HCT116 (cell line): ENCODE measurements around the gene CEP70. TPM values are rescaled to one million over a fixed set of nuclear protein-coding genes. Genes with fewer than 3 reads are reported as not detected.

ENCODE experiments used
- ATAC-seq: fragments of 200-7000 bp; cut with Tn5 transposase; 2 replicates; pipeline ENCODE4 v1.9.1; 2020; ENCODE audit warnings: mild to moderate bottlenecking, moderate library complexity
- BruUV-seq: library from RNA; stranded (reverse); fragments of 400-500 nt; replicated peaks from 2 replicates; lab custom pipeline; 2021; lab: Mats Ljungman, UMichigan
- CTCF ChIA-PET: fragments of 300-600 bp; sonication (Branson Sonifier 250); formaldehyde crosslinking; loops from one replicate; lab custom pipeline; 2021; ENCODE audit warnings: antibody characterized with exemption; lab: Charles Lee
- POLR2A ChIA-PET: fragments of 300-600, 350-600 bp; sonication (Branson Sonifier 250); formaldehyde crosslinking; loops from one replicate; lab custom pipeline; 2021; ENCODE audit warnings: antibody characterized with exemption; lab: Charles Lee
- RAD21 ChIA-PET, 2 experiments: fragments of 300-600 bp; sonication (Branson Sonifier 250); formaldehyde crosslinking; loops; one replicate each; lab custom pipeline; 2023; ENCODE audit warnings: low total read pairs in 2 of 2; ENCODE audit not compliant: uncharacterized antibody in 2 of 2, unreplicated experiment in 2 of 2, low non-redundant PET in 1 of 2; lab: Charles Lee
- DNase-seq: peaks from one replicate; pipeline ENCODE4 v3.0.0-alpha.2; 2010; ENCODE audit warnings: low read depth, low spot score
- H2AFZ ChIP-seq: fragments of 200-600 bp; shearing (Covaris generic), sonication (generic); 2 replicates; pipeline ENCODE4 v1.6.1; 2017; ENCODE audit warnings: low read depth, mixed run types, mixed read lengths, antibody characterized with exemption, low read length; ENCODE audit not compliant: poor library complexity, severe bottlenecking
- H3K27ac ChIP-seq: 2 replicates; pipeline ENCODE4 v1.5.1; 2012; ENCODE audit warnings: low read depth, low read length
- H3K27me3 ChIP-seq: fragments of 200-600 bp; sonication (generic); 2 replicates; pipeline ENCODE4 v1.6.1; 2016; ENCODE audit warnings: mixed run types, low read length, mixed read lengths; ENCODE audit not compliant: insufficient read depth
- H3K36me3 ChIP-seq, 2 experiments: fragments of 200-500 bp in 1 of 2; fragments of 200-600 bp in 1 of 2; sonication (Bioruptor generic) in 1 of 2; sonication (generic) in 1 of 2; 2 replicates each; pipeline versions ENCODE4 v1.5.1 to v1.6.1; 2014 to 2016; ENCODE audit warnings: low read length in 2 of 2, inconsistent platforms in 1 of 2, mixed read lengths in 1 of 2, mixed run types in 1 of 2; ENCODE audit not compliant: insufficient read depth in 2 of 2, control insufficient read depth in 1 of 2
- H3K4me1 ChIP-seq, 2 experiments: fragments of 200-600 bp in 1 of 2; sonication (generic) in 1 of 2; 2 replicates each; pipeline versions ENCODE4 v1.5.1 to v1.6.1; 2012 to 2017; ENCODE audit warnings: low read length in 2 of 2, inconsistent platforms in 1 of 2, mild to moderate bottlenecking in 1 of 2, mixed read lengths in 1 of 2, mixed run types in 1 of 2, moderate library complexity in 1 of 2; ENCODE audit not compliant: insufficient read depth in 2 of 2, control insufficient read depth in 1 of 2
- H3K4me2 ChIP-seq: fragments of 200-600 bp; sonication (generic); 2 replicates; pipeline ENCODE4 v1.6.1; 2017; ENCODE audit warnings: mixed run types, low read length, mixed read lengths
- H3K4me3 ChIP-seq, 2 experiments: fragments of 200-600 bp in 1 of 2; sonication (generic) in 1 of 2; replicated peaks in 1 of 2; 2 replicates each; pipeline ENCODE4 v1.5.1; 2011 to 2016; ENCODE audit warnings: low read length in 2 of 2, control low read depth in 1 of 2, low read depth in 1 of 2, mild to moderate bottlenecking in 1 of 2, mixed read lengths in 1 of 2, mixed run types in 1 of 2
- H3K79me2 ChIP-seq: fragments of 200-600 bp; sonication (generic); 2 replicates; pipeline ENCODE4 v1.6.1; 2017; ENCODE audit warnings: mild to moderate bottlenecking, mixed run types, low read length, moderate library complexity, mixed read lengths; ENCODE audit not compliant: insufficient read depth
- H3K9ac ChIP-seq: fragments of 200-600 bp; sonication (generic); 2 replicates; pipeline ENCODE4 v1.6.1; 2016; ENCODE audit warnings: low read length, mixed read lengths
- H3K9me2 ChIP-seq: fragments of 200-600 bp; sonication (generic), shearing (Covaris generic); 2 replicates; pipeline ENCODE4 v1.6.1; 2017; ENCODE audit warnings: mixed run types, mild to moderate bottlenecking, moderate library complexity; ENCODE audit not compliant: insufficient read depth
- H3K9me3 ChIP-seq, 2 experiments: fragments of 200-500 bp in 1 of 2; fragments of 200-600 bp in 1 of 2; sonication (Bioruptor generic) in 1 of 2; sonication (generic) in 1 of 2; 2 replicates each; pipeline ENCODE4 v1.6.1; 2014 to 2017; ENCODE audit warnings: low read length in 2 of 2, mixed read lengths in 2 of 2, inconsistent platforms in 1 of 2, low read depth in 1 of 2, mild to moderate bottlenecking in 1 of 2, mixed run types in 1 of 2, moderate library complexity in 1 of 2; ENCODE audit not compliant: control insufficient read depth in 1 of 2, insufficient read depth in 1 of 2
- H4K20me1 ChIP-seq: fragments of 200-600 bp; sonication (generic), shearing (Covaris generic); 2 replicates; pipeline ENCODE4 v1.6.1; 2017; ENCODE audit warnings: mixed run types, mild to moderate bottlenecking, moderate library complexity; ENCODE audit not compliant: insufficient read depth
- CBX3 ChIP-seq: IDR thresholded peaks from 2 replicates; pipeline ENCODE4 v1.6.1; 2012; ENCODE audit warnings: low read depth
- CEBPB ChIP-seq: IDR thresholded peaks from 2 replicates; pipeline ENCODE4 v1.6.1; 2012; ENCODE audit warnings: low read depth
- EGR1 ChIP-seq: IDR thresholded peaks from 2 replicates; pipeline ENCODE4 v1.6.1; 2012; ENCODE audit warnings: low read depth
- EZH2 ChIP-seq: fragments of 200-600 bp; sonication (generic); IDR thresholded peaks from 2 replicates; pipeline ENCODE4 v1.6.1; 2017; ENCODE audit warnings: antibody characterized with exemption, mixed run types
- EZH2phosphoT487 ChIP-seq: fragments of 200-600 bp; IDR thresholded peaks from 2 replicates; pipeline ENCODE4 v1.6.1; 2018; ENCODE audit warnings: antibody characterized with exemption, borderline replicate concordance
- FOSL1 ChIP-seq: IDR thresholded peaks from 2 replicates; pipeline ENCODE4 v1.6.1; 2012; ENCODE audit warnings: low read depth
- JUND ChIP-seq: IDR thresholded peaks from 2 replicates; pipeline ENCODE4 v1.6.1; 2012
- POLR2A ChIP-seq: IDR thresholded peaks from 2 replicates; pipeline ENCODE4 v1.7.0; 2011; ENCODE audit warnings: borderline replicate concordance; ENCODE audit not compliant: insufficient read depth, insufficient read length; ENCODE audit errors: extremely low read depth
- POLR2AphosphoS5 ChIP-seq: IDR thresholded peaks from 2 replicates; pipeline ENCODE4 v1.6.1; 2011; ENCODE audit warnings: mild to moderate bottlenecking, low read depth, low read length, moderate library complexity
- SIN3A ChIP-seq: IDR thresholded peaks from 2 replicates; pipeline ENCODE4 v1.6.1; 2012; ENCODE audit warnings: low read depth
- SP1 ChIP-seq: IDR thresholded peaks from 2 replicates; pipeline ENCODE4 v1.6.1; 2012; ENCODE audit warnings: low read depth
- SRF ChIP-seq: IDR thresholded peaks from 2 replicates; pipeline ENCODE4 v1.6.1; 2012; ENCODE audit warnings: low read depth
- TCF7L2 ChIP-seq: IDR thresholded peaks from 2 replicates; pipeline ENCODE4 v1.7.0; 2011; ENCODE audit warnings: borderline replicate concordance, inconsistent platforms; ENCODE audit not compliant: insufficient read depth, insufficient read length; ENCODE audit errors: extremely low read depth
- YY1 ChIP-seq: IDR thresholded peaks from 2 replicates; pipeline ENCODE4 v1.6.1; 2011; ENCODE audit warnings: low read length, low read depth, moderate library complexity, mild to moderate bottlenecking; ENCODE audit not compliant: insufficient replicate concordance; ENCODE audit errors: extremely low read depth
- ZNF274 ChIP-seq: fragments of 200-500 bp; sonication (Bioruptor generic); IDR thresholded peaks from 2 replicates; pipeline ENCODE4 v1.6.1; 2014; ENCODE audit warnings: mild to moderate bottlenecking, low read depth, low read length, inconsistent platforms
- intact Hi-C: fragments of 100-400 bp; cut with micrococcal nuclease; formaldehyde crosslinking; loops from 2 replicates; pipeline ENCODE4 v1.10.0; 2022
- total RNA-seq: library from RNA; stranded (reverse); gene quantifications from one replicate; pipeline ENCODE4 v1.2.1, GENCODE V29; 2021; ENCODE audit not compliant: unreplicated experiment
- TF ChIP-seq, protein P1 (sequence below): IDR thresholded peaks from 2 replicates; pipeline ENCODE4 v1.6.1; 2012; ENCODE audit warnings: low read depth
- TF ChIP-seq, protein P2 (sequence below): IDR thresholded peaks from 2 replicates; pipeline ENCODE4 v1.6.1; 2012
- TF ChIP-seq, protein P3 (sequence below): IDR thresholded peaks from 2 replicates; pipeline ENCODE4 v1.6.1; 2011; ENCODE audit warnings: mild to moderate bottlenecking, low read length, moderate library complexity; ENCODE audit not compliant: insufficient replicate concordance; ENCODE audit errors: extremely low read depth
- TF ChIP-seq, protein P4 (sequence below), 3 experiments: fragments of 200-600 bp in 1 of 3; sonication (generic) in 1 of 3; IDR thresholded peaks in 2 of 3; conservative IDR thresholded peaks in 1 of 3; 2 replicates each; pipeline ENCODE4 v1.5.1; 2012 to 2017; ENCODE audit warnings: low read depth in 2 of 3, low read length in 2 of 3, antibody characterized with exemption in 1 of 3, borderline replicate concordance in 1 of 3, control low read depth in 1 of 3, mild to moderate bottlenecking in 1 of 3, mixed read lengths in 1 of 3, mixed run types in 1 of 3, moderate library complexity in 1 of 3; ENCODE audit not compliant: insufficient read depth in 1 of 3

The CEP70 gene
- total RNA-seq, 1 experiment from 2014 or later = 38.7 TPM

DNA sequence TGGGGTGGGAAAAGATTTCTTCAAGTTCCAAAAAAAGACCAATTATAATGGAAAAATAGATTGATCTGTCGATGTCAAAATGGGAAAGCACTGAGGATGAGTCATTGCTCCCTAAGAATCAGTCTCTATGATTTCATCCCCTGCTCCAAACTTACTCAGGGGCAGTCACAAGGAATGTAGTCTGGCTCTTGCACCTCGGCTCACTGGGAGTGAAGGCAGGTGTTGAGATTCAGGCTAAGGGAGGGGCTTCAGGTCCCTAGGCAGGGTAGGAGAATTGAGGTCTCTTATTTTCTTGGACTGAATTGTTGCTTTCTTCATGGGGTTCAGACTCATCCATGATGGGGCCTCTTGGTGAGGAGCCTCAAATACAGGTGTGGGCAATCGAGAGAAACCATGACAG is 145.4 kb downstream of the CEP70 start:
- RAD21 ChIA-PET = no interaction called here
- Histone ChIP-seq H3K4me3 (no peak overlapping the region), H3K27ac (no peak overlapping the region), H3K9me2 (no peaks in the 10 kb centered on the region), H4K20me1 (no peaks in the 10 kb centered on the region), H3K36me3 (no peaks in the 10 kb centered on the region), H3K79me2 (no peaks in the 10 kb centered on the region), H3K9me3 (no peaks in the 10 kb centered on the region), H3K4me1 (no peaks in the 10 kb centered on the region), H3K4me2 (no peak overlapping the region), H2AFZ (no peak overlapping the region), H3K9ac (no peak overlapping the region), H3K27me3 (no peaks in the 10 kb centered on the region)
- no peak for ATAC-seq
- CTCF ChIA-PET = interaction anchor here (1.2 kb wide), 1 partner anchor 31 kb away, joined by 4 read pairs; no protein-coding TSS in a partner anchor
- no peak for DNase-seq
- intact Hi-C loops = no loop called here
- no TSS peak for BruUV-seq
- TF ChIP-seq FOSL1 (no peak), TCF7L2 (no peak), EZH2 (no peak), CEBPB (no peak), YY1 (no peak), SRF (no peak), JUND (no peak), POLR2AphosphoS5 (no peak), EGR1 (no peak), SP1 (no peak), CBX3 (no peak), SIN3A (no peak), EZH2phosphoT487 (no peak), ZNF274 (no peak), POLR2A (no peak)
- TF ChIP-seq, protein P1, sequence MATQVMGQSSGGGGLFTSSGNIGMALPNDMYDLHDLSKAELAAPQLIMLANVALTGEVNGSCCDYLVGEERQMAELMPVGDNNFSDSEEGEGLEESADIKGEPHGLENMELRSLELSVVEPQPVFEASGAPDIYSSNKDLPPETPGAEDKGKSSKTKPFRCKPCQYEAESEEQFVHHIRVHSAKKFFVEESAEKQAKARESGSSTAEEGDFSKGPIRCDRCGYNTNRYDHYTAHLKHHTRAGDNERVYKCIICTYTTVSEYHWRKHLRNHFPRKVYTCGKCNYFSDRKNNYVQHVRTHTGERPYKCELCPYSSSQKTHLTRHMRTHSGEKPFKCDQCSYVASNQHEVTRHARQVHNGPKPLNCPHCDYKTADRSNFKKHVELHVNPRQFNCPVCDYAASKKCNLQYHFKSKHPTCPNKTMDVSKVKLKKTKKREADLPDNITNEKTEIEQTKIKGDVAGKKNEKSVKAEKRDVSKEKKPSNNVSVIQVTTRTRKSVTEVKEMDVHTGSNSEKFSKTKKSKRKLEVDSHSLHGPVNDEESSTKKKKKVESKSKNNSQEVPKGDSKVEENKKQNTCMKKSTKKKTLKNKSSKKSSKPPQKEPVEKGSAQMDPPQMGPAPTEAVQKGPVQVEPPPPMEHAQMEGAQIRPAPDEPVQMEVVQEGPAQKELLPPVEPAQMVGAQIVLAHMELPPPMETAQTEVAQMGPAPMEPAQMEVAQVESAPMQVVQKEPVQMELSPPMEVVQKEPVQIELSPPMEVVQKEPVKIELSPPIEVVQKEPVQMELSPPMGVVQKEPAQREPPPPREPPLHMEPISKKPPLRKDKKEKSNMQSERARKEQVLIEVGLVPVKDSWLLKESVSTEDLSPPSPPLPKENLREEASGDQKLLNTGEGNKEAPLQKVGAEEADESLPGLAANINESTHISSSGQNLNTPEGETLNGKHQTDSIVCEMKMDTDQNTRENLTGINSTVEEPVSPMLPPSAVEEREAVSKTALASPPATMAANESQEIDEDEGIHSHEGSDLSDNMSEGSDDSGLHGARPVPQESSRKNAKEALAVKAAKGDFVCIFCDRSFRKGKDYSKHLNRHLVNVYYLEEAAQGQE = no peak
- TF ChIP-seq, protein P2, sequence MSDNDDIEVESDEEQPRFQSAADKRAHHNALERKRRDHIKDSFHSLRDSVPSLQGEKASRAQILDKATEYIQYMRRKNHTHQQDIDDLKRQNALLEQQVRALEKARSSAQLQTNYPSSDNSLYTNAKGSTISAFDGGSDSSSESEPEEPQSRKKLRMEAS = no peak
- TF ChIP-seq, protein P3, sequence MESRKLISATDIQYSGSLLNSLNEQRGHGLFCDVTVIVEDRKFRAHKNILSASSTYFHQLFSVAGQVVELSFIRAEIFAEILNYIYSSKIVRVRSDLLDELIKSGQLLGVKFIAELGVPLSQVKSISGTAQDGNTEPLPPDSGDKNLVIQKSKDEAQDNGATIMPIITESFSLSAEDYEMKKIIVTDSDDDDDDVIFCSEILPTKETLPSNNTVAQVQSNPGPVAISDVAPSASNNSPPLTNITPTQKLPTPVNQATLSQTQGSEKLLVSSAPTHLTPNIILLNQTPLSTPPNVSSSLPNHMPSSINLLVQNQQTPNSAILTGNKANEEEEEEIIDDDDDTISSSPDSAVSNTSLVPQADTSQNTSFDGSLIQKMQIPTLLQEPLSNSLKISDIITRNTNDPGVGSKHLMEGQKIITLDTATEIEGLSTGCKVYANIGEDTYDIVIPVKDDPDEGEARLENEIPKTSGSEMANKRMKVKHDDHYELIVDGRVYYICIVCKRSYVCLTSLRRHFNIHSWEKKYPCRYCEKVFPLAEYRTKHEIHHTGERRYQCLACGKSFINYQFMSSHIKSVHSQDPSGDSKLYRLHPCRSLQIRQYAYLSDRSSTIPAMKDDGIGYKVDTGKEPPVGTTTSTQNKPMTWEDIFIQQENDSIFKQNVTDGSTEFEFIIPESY = no peak
- TF ChIP-seq, protein P4, sequence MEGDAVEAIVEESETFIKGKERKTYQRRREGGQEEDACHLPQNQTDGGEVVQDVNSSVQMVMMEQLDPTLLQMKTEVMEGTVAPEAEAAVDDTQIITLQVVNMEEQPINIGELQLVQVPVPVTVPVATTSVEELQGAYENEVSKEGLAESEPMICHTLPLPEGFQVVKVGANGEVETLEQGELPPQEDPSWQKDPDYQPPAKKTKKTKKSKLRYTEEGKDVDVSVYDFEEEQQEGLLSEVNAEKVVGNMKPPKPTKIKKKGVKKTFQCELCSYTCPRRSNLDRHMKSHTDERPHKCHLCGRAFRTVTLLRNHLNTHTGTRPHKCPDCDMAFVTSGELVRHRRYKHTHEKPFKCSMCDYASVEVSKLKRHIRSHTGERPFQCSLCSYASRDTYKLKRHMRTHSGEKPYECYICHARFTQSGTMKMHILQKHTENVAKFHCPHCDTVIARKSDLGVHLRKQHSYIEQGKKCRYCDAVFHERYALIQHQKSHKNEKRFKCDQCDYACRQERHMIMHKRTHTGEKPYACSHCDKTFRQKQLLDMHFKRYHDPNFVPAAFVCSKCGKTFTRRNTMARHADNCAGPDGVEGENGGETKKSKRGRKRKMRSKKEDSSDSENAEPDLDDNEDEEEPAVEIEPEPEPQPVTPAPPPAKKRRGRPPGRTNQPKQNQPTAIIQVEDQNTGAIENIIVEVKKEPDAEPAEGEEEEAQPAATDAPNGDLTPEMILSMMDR (IDR thresholded peaks at IDR 0.05 in 2 of 3, conservative IDR thresholded peaks at IDR 0.05 in 1 of 3; ENCODE audit: borderline replicate concordance in 1 of 3, insufficient read depth in 1 of 3, low read depth in 2 of 3, low read length in 2 of 3) = no peak
- POLR2A ChIA-PET = no interaction called here
